ENCODE data around the gene CLCNKA. TPM values are rescaled to one million over a fixed set of nuclear protein-coding genes. Genes with fewer than 3 reads are reported as not detected.

The CLCNKA gene
- total RNA-seq, 4 donors from 2014 or later: 0.64 to 0.94 (median 0.80) TPM; not detected in 1

DNA sequence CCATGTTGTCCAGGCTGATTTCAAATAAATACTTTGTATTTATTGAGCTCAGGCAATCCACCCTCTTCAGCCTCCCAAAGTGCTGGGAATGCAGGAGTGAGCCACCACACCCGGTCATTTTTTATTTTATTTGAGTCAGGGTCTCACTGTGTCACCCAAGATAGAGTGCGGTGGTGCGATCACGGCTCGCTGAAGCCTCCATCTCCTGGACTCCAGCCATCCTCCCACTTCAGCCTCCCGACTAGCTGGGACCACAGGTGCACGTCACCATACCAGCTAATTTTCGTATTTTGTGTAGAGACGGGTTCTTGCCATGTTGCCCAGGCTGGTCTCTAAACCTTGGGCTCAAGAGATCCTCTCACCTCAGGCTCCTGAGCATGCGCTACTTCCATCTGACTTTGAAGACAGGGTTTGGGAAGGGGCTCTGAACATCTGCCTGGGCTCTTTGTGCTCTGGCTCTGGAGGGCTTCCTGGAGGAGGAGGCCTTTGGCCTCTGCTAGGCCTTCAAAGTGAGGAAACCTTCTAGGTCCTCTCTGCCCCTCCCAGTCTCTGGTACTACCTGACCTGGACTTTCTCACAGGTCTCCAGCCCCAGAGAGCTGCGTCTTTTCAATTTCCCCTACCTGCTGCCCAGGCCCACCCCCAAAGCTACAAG, 9.8 kb upstream of the CLCNKA start:
- no peak for TF ChIP-seq POLR2A (IDR thresholded peaks at IDR 0.05)
- TF ChIP-seq, protein P1, sequence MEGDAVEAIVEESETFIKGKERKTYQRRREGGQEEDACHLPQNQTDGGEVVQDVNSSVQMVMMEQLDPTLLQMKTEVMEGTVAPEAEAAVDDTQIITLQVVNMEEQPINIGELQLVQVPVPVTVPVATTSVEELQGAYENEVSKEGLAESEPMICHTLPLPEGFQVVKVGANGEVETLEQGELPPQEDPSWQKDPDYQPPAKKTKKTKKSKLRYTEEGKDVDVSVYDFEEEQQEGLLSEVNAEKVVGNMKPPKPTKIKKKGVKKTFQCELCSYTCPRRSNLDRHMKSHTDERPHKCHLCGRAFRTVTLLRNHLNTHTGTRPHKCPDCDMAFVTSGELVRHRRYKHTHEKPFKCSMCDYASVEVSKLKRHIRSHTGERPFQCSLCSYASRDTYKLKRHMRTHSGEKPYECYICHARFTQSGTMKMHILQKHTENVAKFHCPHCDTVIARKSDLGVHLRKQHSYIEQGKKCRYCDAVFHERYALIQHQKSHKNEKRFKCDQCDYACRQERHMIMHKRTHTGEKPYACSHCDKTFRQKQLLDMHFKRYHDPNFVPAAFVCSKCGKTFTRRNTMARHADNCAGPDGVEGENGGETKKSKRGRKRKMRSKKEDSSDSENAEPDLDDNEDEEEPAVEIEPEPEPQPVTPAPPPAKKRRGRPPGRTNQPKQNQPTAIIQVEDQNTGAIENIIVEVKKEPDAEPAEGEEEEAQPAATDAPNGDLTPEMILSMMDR (IDR thresholded peaks at IDR 0.05 in 4 of 5, conservative IDR thresholded peaks at IDR 0.05 in 1 of 5): no peak
- H3K9me3 ChIP-seq: no peaks in the 10 kb centered on the region
- intact Hi-C loops (cut with DNase I; ENCODE audit: low total_unique reads): loop anchor here (10.0 kb wide), 2 partner anchors 297 to 1103 kb away; partner anchors contain the start of gene PADI2
- ATAC-seq (no peak), DNase-seq (peak in 1 of 2 donors; percentile 44)
- peaks cover 25 to 39% of the 10 kb centered on the region in 2 donors for H3K4me1 ChIP-seq
- no peaks in the 10 kb centered on the region for H3K27me3 ChIP-seq
- H3K4me3 ChIP-seq: no peak overlapping the region
- peak overlapping the region; percentile 97 to 100 (median 98) for H3K27ac ChIP-seq
- in situ Hi-C loops (cut with MboI; ENCODE audit: low sequenced_read_pairs in 4 of 4): no loop called here
- no peaks in the 10 kb centered on the region for H3K36me3 ChIP-seq

DNA sequence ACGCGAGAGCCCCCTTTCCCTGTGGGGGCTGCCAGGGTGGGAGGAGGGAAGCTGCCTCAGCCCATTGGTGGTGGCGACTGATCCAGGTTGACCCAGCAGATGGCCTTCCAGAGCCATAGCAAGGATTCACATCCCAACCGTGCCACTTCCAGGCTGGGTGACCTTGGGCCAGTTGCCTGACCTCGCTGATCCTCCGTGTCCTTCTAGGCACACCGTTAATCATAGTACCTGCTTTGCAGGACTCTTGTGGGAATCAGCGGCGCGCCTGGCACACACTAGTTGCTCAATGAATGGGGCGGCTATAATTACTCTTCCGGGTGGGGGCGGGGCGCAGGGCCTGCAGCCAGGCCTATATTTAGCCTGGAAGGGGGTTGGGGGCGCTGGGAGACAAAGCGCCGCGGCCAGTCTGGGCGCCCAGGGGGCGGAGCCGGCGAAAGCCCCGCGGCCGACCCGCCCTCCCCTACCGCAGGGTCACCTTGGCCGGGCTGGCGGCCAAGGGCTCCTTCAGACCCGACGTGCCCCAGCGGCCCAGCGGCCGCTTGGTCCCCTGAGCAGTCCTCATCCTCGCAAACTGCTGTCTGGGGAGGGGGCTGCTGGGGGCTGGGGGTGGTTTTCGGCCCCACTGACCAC, 9.1 kb upstream of the CLCNKA start:
- Histone ChIP-seq H3K4me3 (peak overlapping the region; percentile 43 to 77 (median 72)), H3K27me3 (no peaks in the 10 kb centered on the region), H3K36me3 (no peaks in the 10 kb centered on the region), H3K27ac (peak overlapping the region; percentile 97 to 100 (median 98)), H3K4me1 (peaks cover 25 to 39% of the 10 kb centered on the region in 2 donors), H3K9me3 (no peaks in the 10 kb centered on the region)
- peak; percentile 25 to 37 for ATAC-seq
- in situ Hi-C loops (cut with MboI; ENCODE audit: low sequenced_read_pairs in 4 of 4): no loop called here
- intact Hi-C loops (cut with DNase I; ENCODE audit: low total_unique reads): loop anchor here (10.0 kb wide), 2 partner anchors 298 to 1102 kb away; partner anchors contain the start of gene PADI2
- DNase-seq: peak; percentile 83 to 95
- no peak for TF ChIP-seq POLR2A (IDR thresholded peaks at IDR 0.05)
- TF ChIP-seq, protein P1 (IDR thresholded peaks at IDR 0.05 in 4 of 5, conservative IDR thresholded peaks at IDR 0.05 in 1 of 5): peak in 3 of 5 experiments; percentile 10 to 30 (median 18)

DNA sequence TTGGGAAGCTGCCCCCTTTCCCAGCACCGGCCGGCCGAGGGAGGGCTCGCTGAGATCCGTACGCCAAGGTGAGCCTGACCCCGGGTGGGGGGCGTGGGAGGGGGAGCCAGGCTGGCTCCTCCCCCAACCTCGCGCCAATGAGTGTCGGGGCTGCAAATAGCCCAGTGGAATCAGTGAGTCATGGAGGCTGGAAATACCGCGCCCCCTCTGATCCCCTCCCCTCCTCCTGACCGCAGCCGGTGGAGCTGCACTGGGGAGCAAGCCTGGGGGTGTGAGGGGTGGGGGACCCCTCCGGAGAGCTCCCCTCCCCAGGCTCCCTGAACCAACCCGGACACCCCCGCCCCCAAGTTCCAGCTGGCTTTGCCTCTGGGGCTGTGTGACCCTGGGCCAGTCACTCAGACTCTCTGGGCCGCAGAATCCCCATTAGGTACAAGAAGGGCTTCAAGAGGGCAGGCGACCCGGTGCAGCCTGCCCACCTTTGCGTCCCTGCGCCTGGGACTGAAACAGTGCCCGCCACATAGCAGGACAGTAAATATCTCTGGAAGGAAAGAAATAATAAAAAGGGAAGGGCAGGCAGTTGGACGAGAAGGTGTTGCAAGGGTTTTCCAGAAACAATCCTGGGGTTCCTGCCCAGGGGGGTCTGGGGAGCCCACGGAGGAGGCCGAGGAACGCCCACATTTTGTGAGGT, 8.5 kb upstream of the CLCNKA start:
- in situ Hi-C loops (cut with MboI; ENCODE audit: low sequenced_read_pairs in 4 of 4): no loop called here
- H3K4me1 ChIP-seq: peaks cover 28 to 43% of the 10 kb centered on the region in 2 donors
- peak overlapping the region; percentile 43 to 77 (median 72) for H3K4me3 ChIP-seq

DNA sequence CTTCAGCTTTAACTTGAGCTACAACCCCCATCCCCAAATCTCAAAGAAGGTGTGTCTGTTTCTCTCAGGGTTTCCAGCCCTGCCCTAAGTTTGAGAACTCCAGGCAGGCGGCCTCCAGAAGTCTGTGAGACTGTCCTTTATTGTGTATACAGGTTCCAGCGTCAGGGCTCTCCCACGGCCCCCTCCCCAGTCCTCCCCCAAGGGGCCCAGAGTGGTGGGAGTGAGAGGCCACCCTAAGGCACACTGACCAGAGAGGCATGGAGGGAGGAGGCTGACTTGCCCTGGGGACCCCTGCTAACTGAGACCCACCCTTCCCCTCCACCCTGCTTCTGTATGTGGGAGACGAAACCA, 8.0 kb upstream of the CLCNKA start:
- H3K27ac ChIP-seq: peak overlapping the region; percentile 97 to 100 (median 98)
- TF ChIP-seq, protein P1 (IDR thresholded peaks at IDR 0.05 in 4 of 5, conservative IDR thresholded peaks at IDR 0.05 in 1 of 5): no peak
- no peak for TF ChIP-seq POLR2A (IDR thresholded peaks at IDR 0.05)
- no peaks in the 10 kb centered on the region for H3K9me3 ChIP-seq
- H3K27me3 ChIP-seq: no peaks in the 10 kb centered on the region
- H3K36me3 ChIP-seq: no peaks in the 10 kb centered on the region
- peak overlapping the region; percentile 43 to 77 (median 72) for H3K4me3 ChIP-seq
- H3K4me1 ChIP-seq: peaks cover 32 to 48% of the 10 kb centered on the region in 2 donors
- DNase-seq (peak in 1 of 2 donors; percentile 43), ATAC-seq (no peak)
- in situ Hi-C loops (cut with MboI; ENCODE audit: low sequenced_read_pairs in 4 of 4): no loop called here
- intact Hi-C loops (cut with DNase I; ENCODE audit: low total_unique reads): loop anchor here (10.0 kb wide), 2 partner anchors 299 to 1101 kb away; partner anchors contain the start of gene PADI2

More for the DNA sequence above, 8.5 kb upstream of the CLCNKA start:
- peak; percentile 84 to 93 for DNase-seq
- ATAC-seq: peak; percentile 28 to 38
- peak overlapping the region; percentile 97 to 100 (median 98) for H3K27ac ChIP-seq
- H3K27me3 ChIP-seq: no peaks in the 10 kb centered on the region
- TF ChIP-seq, protein P1 (IDR thresholded peaks at IDR 0.05 in 4 of 5, conservative IDR thresholded peaks at IDR 0.05 in 1 of 5): no peak
- peak in 1 of 2 donors; percentile 71 for TF ChIP-seq POLR2A (IDR thresholded peaks at IDR 0.05)
- no peaks in the 10 kb centered on the region for H3K36me3 ChIP-seq
- no peaks in the 10 kb centered on the region for H3K9me3 ChIP-seq
- intact Hi-C loops (cut with DNase I; ENCODE audit: low total_unique reads): loop anchor here (10.0 kb wide), 2 partner anchors 299 to 1101 kb away; partner anchors contain the start of gene PADI2

Measured in gastrocnemius medialis (tissue), 4 donors.